Measurements from ENCODE around the gene TMEM52B.
"Not testable (repeated sequence)": the region's sequence is repeated elsewhere in the genome, so short reads cannot be mapped to it uniquely, and the experiment has no call there.

Gene TMEM52B

DNA sequence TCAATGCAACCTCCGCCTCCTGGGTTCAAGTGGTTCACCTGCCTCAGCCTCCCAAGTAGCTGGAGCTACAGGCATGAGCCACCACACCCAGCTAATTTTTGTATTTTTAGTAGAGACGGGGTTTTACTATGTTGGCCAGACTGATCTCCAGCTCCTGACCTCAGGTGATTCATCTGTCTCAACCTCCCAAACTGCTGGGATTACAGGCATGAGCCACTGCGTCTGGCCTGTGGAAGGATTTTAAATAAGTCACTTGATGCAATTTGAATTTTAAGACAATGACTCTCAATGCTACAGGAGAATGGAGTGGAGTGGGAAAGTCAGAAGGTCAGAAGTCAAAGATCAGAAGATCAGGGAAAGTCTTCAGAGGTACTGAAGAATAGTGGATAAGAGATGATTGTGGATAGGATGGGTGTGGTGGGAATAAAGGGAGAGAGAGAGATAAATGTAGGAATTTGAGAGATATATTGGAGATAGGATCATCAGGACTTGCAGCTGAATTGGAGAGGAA, 15.4 kb downstream of the TMEM52B start:
- H3K27me3 ChIP-seq (ENCODE audit: control insufficient read depth in 1 of 2, insufficient read depth in 2 of 2, low read length in 2 of 2), result no peaks in the 10 kb centered on the region
- no peak overlapping the region for H3K27ac ChIP-seq (ENCODE audit: low read depth, low read length)
- no peak overlapping the region for H3K4me3 ChIP-seq (ENCODE audit: low read depth in 1 of 2, low read length in 2 of 2)
- H3K9me3 ChIP-seq (ENCODE audit: low read length), result no peaks in the 10 kb centered on the region
- H3K4me1 ChIP-seq (ENCODE audit: insufficient read depth, low read length), result peaks cover 4% of the 10 kb centered on the region
- no peaks in the 10 kb centered on the region for H3K36me3 ChIP-seq (ENCODE audit: insufficient read depth, low read length)
- H3K9ac ChIP-seq (ENCODE audit: low read length), result no peak overlapping the region

DNA sequence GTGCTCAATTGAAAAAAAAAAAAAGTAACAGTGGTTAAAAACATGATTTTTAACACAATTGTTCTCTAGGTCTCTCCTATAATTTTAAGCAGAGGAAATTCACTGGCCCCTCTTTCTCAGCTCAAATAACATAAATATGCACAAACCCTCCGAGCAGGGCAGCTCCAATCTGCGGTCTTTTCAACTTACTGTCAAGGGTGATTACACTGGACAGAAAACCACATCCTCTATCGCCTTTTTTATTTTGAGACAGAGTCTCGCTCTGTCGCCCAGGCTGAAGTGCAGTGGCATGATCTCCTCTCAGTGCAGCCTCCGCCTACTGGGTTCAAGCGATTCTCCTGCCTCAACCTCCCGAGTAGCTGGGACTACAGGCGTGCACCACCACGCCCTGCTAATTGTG, 17.4 kb downstream of the TMEM52B start:
- no peak overlapping the region for H3K27ac ChIP-seq (ENCODE audit: low read depth, low read length)
- H3K9ac ChIP-seq (ENCODE audit: low read length), result no peak overlapping the region
- H3K9me3 ChIP-seq (ENCODE audit: low read length), result no peaks in the 10 kb centered on the region
- H3K36me3 ChIP-seq (ENCODE audit: insufficient read depth, low read length), result no peaks in the 10 kb centered on the region
- no peak overlapping the region for H3K4me3 ChIP-seq (ENCODE audit: low read depth in 1 of 2, low read length in 2 of 2)
- no peaks in the 10 kb centered on the region for H3K27me3 ChIP-seq (ENCODE audit: control insufficient read depth in 1 of 2, insufficient read depth in 2 of 2, low read length in 2 of 2)
- H3K4me1 ChIP-seq (ENCODE audit: insufficient read depth, low read length), result no peaks in the 10 kb centered on the region

DNA sequence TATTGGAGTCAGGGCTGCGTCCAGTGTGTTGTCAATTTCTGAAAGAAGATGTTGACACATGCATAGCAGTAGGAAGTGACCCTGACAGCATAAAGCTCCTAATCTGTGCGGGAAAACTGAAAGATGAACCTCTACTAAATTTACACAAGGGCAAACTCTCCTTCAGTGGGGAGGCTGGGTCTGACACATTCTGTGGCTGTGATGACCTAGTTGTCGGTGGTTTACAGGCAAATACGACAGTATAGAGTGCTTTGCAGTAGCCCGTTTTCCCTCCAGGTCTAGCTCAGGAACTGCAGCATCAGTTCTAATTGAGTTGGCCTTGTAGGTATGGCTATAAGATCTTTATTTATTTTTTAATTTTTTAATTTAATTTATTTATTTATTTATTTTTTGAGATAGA, 19.0 kb downstream of the TMEM52B start:
- H3K27me3 ChIP-seq (ENCODE audit: control insufficient read depth in 1 of 2, insufficient read depth in 2 of 2, low read length in 2 of 2), result no peaks in the 10 kb centered on the region
- no peaks in the 10 kb centered on the region for H3K36me3 ChIP-seq (ENCODE audit: insufficient read depth, low read length)
- H3K27ac ChIP-seq (ENCODE audit: low read depth, low read length), result no peak overlapping the region
- H3K4me3 ChIP-seq (ENCODE audit: low read depth in 1 of 2, low read length in 2 of 2), result no peak overlapping the region
- no peaks in the 10 kb centered on the region for H3K4me1 ChIP-seq (ENCODE audit: insufficient read depth, low read length)
- H3K9me3 ChIP-seq (ENCODE audit: low read length), result no peaks in the 10 kb centered on the region
- no peak overlapping the region for H3K9ac ChIP-seq (ENCODE audit: low read length)

DNA sequence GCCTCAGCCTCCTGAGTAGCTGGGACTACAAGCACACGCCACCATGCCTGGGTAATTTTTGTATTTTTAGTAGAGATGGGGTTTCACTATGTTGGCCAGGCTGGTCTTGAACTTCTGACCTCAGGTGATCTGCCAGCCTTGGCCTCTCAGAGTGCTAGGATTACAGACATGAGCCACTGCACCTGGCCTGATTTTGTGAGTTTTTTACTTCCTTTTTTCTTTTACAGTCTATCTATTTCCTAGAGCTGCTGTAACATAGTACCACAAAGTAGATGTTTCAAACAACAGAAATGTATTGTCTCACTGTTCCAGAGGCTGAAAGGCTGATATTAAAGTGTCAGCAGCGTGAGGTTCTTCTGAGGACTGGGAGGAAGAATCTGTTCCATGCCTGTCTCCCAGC, 25.7 kb downstream of the TMEM52B start:
- H3K27ac ChIP-seq (ENCODE audit: low read depth, low read length); H3K36me3 ChIP-seq (ENCODE audit: insufficient read depth, low read length); H3K4me1 ChIP-seq (ENCODE audit: insufficient read depth, low read length); H3K9ac ChIP-seq (ENCODE audit: low read length); H3K9me3 ChIP-seq (ENCODE audit: low read length); H3K4me3 ChIP-seq (ENCODE audit: low read depth in 1 of 2, low read length in 2 of 2); H3K27me3 ChIP-seq (ENCODE audit: control insufficient read depth in 1 of 2, insufficient read depth in 2 of 2, low read length in 2 of 2): not testable (repeated sequence)

DNA sequence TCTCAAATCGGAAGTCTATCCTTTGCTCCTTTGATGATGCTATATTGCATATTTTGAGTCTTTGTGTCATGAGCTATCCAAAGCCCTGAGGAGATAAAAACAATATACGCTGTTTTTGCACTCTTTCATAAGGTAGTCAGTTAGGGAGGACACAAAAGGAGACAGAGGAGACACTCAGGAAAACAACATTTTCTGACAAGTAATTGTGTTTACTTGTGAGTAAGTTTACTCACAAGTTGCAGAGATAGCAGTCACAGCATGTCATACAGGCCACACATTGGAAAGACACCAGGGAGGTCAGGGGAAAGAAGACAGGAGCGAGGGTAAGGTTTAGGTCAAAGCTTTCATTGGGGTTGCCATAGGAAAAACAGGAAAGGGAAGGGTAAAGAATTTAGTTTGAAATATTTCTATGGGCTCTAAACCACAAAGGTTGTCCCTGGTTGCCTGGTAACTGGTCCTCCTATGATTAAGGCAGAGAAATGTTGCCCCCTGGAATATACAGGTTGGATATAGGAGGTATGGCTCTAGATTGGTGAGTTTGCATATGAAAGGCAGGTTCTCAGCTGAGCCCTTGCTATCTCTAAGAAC, 26.5 kb downstream of the TMEM52B start:
- Histone ChIP-seq H3K27ac (ENCODE audit: low read depth, low read length) (no peak overlapping the region), H3K9me3 (ENCODE audit: low read length) (no peaks in the 10 kb centered on the region), H3K27me3 (ENCODE audit: control insufficient read depth in 1 of 2, insufficient read depth in 2 of 2, low read length in 2 of 2) (no peaks in the 10 kb centered on the region), H3K4me3 (ENCODE audit: low read depth in 1 of 2, low read length in 2 of 2) (no peak overlapping the region), H3K36me3 (ENCODE audit: insufficient read depth, low read length) (no peaks in the 10 kb centered on the region), H3K4me1 (ENCODE audit: insufficient read depth, low read length) (no peaks in the 10 kb centered on the region), H3K9ac (ENCODE audit: low read length) (no peak overlapping the region)

DNA sequence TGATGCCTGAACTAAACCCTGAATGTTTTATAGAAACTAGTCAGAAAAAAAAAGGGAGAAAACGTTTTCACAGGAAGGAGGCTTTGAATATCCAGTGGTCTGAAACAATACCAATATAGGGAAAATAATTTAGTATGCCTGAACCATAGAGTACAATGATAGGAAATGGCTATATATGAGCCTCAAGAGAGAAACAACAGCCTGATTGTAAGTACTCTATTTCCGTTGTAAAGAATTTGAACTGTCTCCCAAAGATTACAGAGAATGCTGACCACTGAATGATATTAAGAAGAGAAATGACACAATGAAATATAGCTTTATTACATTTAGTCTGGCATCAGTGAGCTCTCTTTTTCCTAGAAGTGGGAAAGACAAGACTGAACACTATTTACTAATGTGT, 28.3 kb downstream of the TMEM52B start:
- no peaks in the 10 kb centered on the region for H3K9me3 ChIP-seq (ENCODE audit: low read length)
- no peak overlapping the region for H3K27ac ChIP-seq (ENCODE audit: low read depth, low read length)
- no peak overlapping the region for H3K9ac ChIP-seq (ENCODE audit: low read length)
- H3K4me3 ChIP-seq (ENCODE audit: low read depth in 1 of 2, low read length in 2 of 2), result no peak overlapping the region
- H3K36me3 ChIP-seq (ENCODE audit: insufficient read depth, low read length), result no peaks in the 10 kb centered on the region
- H3K4me1 ChIP-seq (ENCODE audit: insufficient read depth, low read length), result no peaks in the 10 kb centered on the region
- H3K27me3 ChIP-seq (ENCODE audit: control insufficient read depth in 1 of 2, insufficient read depth in 2 of 2, low read length in 2 of 2), result no peaks in the 10 kb centered on the region

DNA sequence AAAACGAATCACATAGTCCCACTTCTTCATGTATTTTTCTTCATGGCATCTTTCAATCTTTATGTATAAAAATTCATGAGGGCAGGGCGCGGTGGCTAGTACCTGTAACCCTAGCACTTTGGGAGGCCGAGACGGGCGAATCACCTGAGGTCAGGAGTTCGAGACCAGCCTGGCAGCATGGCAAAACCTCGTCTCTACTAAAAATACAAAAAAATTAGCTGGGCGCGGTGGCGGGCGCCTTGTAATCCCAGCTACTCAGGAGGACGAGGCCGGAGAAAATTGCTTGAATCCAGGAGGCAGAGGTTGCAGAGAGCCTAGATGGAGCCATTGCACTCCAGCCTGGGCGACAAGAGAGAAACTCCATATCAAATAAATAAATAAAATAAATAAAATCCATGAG, 31.4 kb downstream of the TMEM52B start:
- Histone ChIP-seq H3K27ac (ENCODE audit: low read depth, low read length) (no peak overlapping the region), H3K36me3 (ENCODE audit: insufficient read depth, low read length) (no peaks in the 10 kb centered on the region), H3K27me3 (ENCODE audit: control insufficient read depth in 1 of 2, insufficient read depth in 2 of 2, low read length in 2 of 2) (no peaks in the 10 kb centered on the region), H3K4me3 (ENCODE audit: low read depth in 1 of 2, low read length in 2 of 2) (no peak overlapping the region), H3K9me3 (ENCODE audit: low read length) (no peaks in the 10 kb centered on the region), H3K9ac (ENCODE audit: low read length) (no peak overlapping the region), H3K4me1 (ENCODE audit: insufficient read depth, low read length) (peaks cover 5% of the 10 kb centered on the region)

DNA sequence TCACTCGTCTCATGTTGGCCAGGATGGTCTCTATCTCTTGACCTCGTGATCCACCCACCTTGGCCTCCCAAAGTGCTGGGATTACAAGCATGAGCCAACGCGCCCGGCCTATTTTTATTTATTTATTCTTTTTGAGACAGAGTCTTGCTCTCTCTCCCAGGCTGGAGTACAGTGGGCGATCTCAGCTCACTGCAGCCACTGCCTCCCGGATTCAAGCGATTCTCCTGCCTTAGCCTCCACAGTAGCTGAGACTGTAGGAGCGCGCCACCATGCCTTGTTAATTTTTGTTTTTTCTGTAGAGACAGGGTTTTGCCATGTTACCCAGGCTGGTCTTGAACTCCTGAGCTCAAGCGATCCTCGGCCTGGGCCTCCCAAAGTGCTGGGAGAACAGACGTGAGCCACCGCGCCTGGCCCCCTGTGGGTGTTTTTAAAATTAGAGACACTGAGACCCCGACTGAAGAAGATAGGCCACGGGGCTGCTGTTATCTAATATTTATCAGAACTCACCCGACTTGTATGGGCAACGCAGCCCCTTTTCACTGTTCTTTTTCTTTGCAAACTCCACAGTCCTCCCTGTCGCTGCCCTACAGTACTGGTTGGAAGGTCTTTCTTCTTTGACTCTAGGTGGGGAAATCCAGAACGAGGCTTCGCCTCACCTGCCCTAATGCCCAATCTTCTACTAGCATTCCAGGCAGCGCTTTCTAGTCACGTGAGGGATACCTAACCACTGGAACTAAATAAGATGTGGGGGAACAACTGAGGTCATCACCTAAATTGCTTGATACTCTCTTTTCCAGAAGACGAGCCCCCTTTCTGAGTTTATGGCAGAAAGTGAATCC, 32.5 kb downstream of the TMEM52B start:
- H3K36me3 ChIP-seq (ENCODE audit: insufficient read depth, low read length), result no peaks in the 10 kb centered on the region

DNA sequence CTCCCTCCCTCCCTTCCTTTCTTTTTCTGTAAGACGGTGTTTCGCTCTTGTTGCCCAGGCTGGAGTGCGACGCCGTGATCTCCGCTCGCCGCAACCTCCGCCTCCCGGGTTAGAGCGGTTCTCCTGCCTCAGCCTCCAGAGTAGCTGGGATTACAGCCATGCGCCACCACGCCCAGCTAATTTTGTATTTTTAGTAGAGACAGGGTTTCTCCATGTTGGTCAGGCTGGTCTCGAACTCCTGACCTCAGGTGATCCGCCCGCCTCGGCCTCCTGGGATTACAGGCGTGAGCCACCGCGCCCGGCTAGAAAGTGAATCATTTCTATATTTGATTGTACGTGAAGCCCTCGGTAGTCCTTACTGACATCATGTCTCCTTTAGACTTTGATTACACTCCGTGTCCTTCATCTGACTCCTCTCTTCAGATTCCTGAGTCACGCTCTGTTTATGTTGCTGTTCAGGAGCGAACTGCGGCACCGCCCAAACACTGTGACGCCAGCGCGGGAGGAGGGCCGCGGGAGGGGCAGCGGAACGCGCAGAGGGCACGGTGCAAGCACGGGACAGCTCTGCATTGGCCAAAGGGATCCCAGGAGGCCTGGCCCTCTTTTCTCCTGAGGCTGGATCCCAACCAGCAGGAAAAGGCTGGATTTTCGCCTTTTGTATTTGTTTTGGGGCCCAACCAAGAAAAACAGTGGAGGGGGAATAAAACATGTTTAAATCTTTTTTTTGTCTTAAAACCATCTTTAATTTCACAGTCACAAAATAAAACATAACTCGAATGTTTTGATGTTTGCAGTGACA, 33.3 kb downstream of the TMEM52B start:
- H3K27ac ChIP-seq (ENCODE audit: low read depth, low read length), result peak overlapping the region; percentile 96
- H3K27me3 ChIP-seq (ENCODE audit: control insufficient read depth in 1 of 2, insufficient read depth in 2 of 2, low read length in 2 of 2), result no peaks in the 10 kb centered on the region
- peaks cover 9% of the 10 kb centered on the region for H3K4me1 ChIP-seq (ENCODE audit: insufficient read depth, low read length)
- peaks cover 1% of the 10 kb centered on the region for H3K36me3 ChIP-seq (ENCODE audit: insufficient read depth, low read length)
- H3K9ac ChIP-seq (ENCODE audit: low read length), result peak overlapping the region; percentile 98
- H3K9me3 ChIP-seq (ENCODE audit: low read length), result no peaks in the 10 kb centered on the region
- peak overlapping the region; percentile 77 to 99 for H3K4me3 ChIP-seq (ENCODE audit: low read depth in 1 of 2, low read length in 2 of 2)

More for the DNA sequence above, 32.5 kb downstream of the TMEM52B start:
- H3K4me1 ChIP-seq (ENCODE audit: insufficient read depth, low read length), result peaks cover 9% of the 10 kb centered on the region
- H3K9ac ChIP-seq (ENCODE audit: low read length), result no peak overlapping the region
- no peak overlapping the region for H3K4me3 ChIP-seq (ENCODE audit: low read depth in 1 of 2, low read length in 2 of 2)
- H3K27me3 ChIP-seq (ENCODE audit: control insufficient read depth in 1 of 2, insufficient read depth in 2 of 2, low read length in 2 of 2), result no peaks in the 10 kb centered on the region
- no peaks in the 10 kb centered on the region for H3K9me3 ChIP-seq (ENCODE audit: low read length)
- peak overlapping the region; percentile 35 for H3K27ac ChIP-seq (ENCODE audit: low read depth, low read length)

DNA sequence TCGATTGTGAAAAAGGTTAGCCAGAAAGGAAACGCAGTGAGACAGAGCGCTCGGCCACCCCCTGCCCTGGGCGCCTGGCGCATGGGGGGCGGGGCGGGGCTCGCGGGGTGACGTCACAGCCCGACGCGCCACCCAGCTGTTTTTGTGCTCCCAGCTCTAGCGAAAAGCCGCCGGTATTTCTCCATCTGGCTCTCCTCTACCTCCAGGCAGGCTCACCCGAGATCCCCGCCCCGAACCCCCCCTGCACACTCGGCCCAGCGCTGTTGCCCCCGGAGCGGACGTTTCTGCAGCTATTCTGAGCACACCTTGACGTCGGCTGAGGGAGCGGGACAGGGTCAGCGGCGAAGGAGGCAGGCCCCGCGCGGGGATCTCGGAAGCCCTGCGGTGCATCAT, 33.9 kb downstream of the TMEM52B start, which contains the start of gene GABARAPL1:
Gene GABARAPL1 (plus strand): TSS at position 139 of the 393 bp plus-strand sequence. CDS start 253 bp downstream, at position 392.
- peaks cover 9% of the 10 kb centered on the region for H3K4me1 ChIP-seq (ENCODE audit: insufficient read depth, low read length)
- H3K9ac ChIP-seq (ENCODE audit: low read length), result peak within 1 kb of the TSS; percentile 98
- no peaks in the 10 kb centered on the region for H3K27me3 ChIP-seq (ENCODE audit: control insufficient read depth in 1 of 2, insufficient read depth in 2 of 2, low read length in 2 of 2)
- peak within 1 kb of the TSS; percentile 77 to 99 for H3K4me3 ChIP-seq (ENCODE audit: low read depth in 1 of 2, low read length in 2 of 2)
- peaks cover 5% of the 10 kb centered on the region for H3K36me3 ChIP-seq (ENCODE audit: insufficient read depth, low read length)
- H3K27ac ChIP-seq (ENCODE audit: low read depth, low read length), result peak within 1 kb of the TSS; percentile 96
- H3K9me3 ChIP-seq (ENCODE audit: low read length), result no peaks in the 10 kb centered on the region
